ES-I3 (cell line): ENCODE data around the gene NAPA.

Experiments used
- H3K36me3 ChIP-seq: 2 replicates; pipeline ENCODE4 v1.6.1; 2013; ENCODE audit warnings: mild to moderate bottlenecking, low read length, control low read depth, moderate library complexity; ENCODE audit not compliant: insufficient read depth
- H3K4me1 ChIP-seq: 2 replicates; pipeline ENCODE4 v1.6.1; 2013; ENCODE audit warnings: mild to moderate bottlenecking, control low read depth, low read length; ENCODE audit not compliant: insufficient read depth
- H3K9ac ChIP-seq: 2 replicates; pipeline ENCODE4 v1.6.1; 2013; ENCODE audit warnings: low read depth, mild to moderate bottlenecking, low read length, moderate library complexity
- H3K9me3 ChIP-seq: 2 replicates; pipeline ENCODE4 v1.6.1; 2013; ENCODE audit warnings: mild to moderate bottlenecking, low read length, moderate library complexity; ENCODE audit not compliant: control insufficient read depth, insufficient read depth

Gene NAPA

GRCh38 chr19:47476438-47476972, 38.4 kb downstream of the NAPA start:
- Histone ChIP-seq H3K9ac (no peak overlapping the region), H3K9me3 (no peaks in the 10 kb centered on the region), H3K4me1 (no peaks in the 10 kb centered on the region; the same call in 1 of the 2 replicates)

GRCh38 chr19:47475465-47475864, 39.4 kb downstream of the NAPA start:
- no peak overlapping the region for H3K9ac ChIP-seq
- H3K4me1 ChIP-seq, result peaks cover under 1% of the 10 kb centered on the region; the same call in 1 of the 2 replicates
- no peaks in the 10 kb centered on the region for H3K9me3 ChIP-seq
- H3K36me3 ChIP-seq, result no peaks in the 10 kb centered on the region; the same call in 1 of the 2 replicates

More at GRCh38 chr19:47476438-47476972, 38.4 kb downstream of the NAPA start:
- no peaks in the 10 kb centered on the region; the same call in 1 of the 2 replicates for H3K36me3 ChIP-seq

GRCh38 chr19:47473336-47473735, 41.5 kb downstream of the NAPA start:
- Histone ChIP-seq H3K9me3 (no peaks in the 10 kb centered on the region), H3K36me3 (no peaks in the 10 kb centered on the region; the same call in 1 of the 2 replicates), H3K9ac (no peak overlapping the region)

GRCh38 chr19:47471733-47472457, 43.0 kb downstream of the NAPA start, which contains the start of gene SLC8A2:
Gene SLC8A2, minus strand, starts transcription at chr19:47471893. Its CDS starts 5,490 bp downstream, at chr19:47466403.
- peak within 1 kb of the TSS; percentile 81; the same call in 1 of the 2 replicates for H3K9ac ChIP-seq

More at GRCh38 chr19:47473336-47473735, 41.5 kb downstream of the NAPA start:
- H3K4me1 ChIP-seq, result peaks cover 12% of the 10 kb centered on the region; the same call in 1 of the 2 replicates

GRCh38 chr19:47471381-47471732, 43.5 kb downstream of the NAPA start:
- no peaks in the 10 kb centered on the region; the same call in 1 of the 2 replicates for H3K36me3 ChIP-seq
- no peaks in the 10 kb centered on the region for H3K9me3 ChIP-seq

More at GRCh38 chr19:47471733-47472457, 43.0 kb downstream of the NAPA start, which contains the start of gene SLC8A2:
- peaks cover 12% of the 10 kb centered on the region; the same call in 1 of the 2 replicates for H3K4me1 ChIP-seq
- no peaks in the 10 kb centered on the region for H3K9me3 ChIP-seq
- no peaks in the 10 kb centered on the region; the same call in 1 of the 2 replicates for H3K36me3 ChIP-seq

GRCh38 chr19:47470447-47471195, 44.2 kb downstream of the NAPA start:
- no peaks in the 10 kb centered on the region; the same call in 1 of the 2 replicates for H3K36me3 ChIP-seq
- H3K4me1 ChIP-seq, result peaks cover 12% of the 10 kb centered on the region; the same call in 1 of the 2 replicates
- H3K9me3 ChIP-seq, result no peaks in the 10 kb centered on the region
- H3K9ac ChIP-seq, result peak overlapping the region; percentile 81; the same call in 1 of the 2 replicates

More at GRCh38 chr19:47471381-47471732, 43.5 kb downstream of the NAPA start:
- H3K4me1 ChIP-seq, result peaks cover 12% of the 10 kb centered on the region; the same call in 1 of the 2 replicates
- peak overlapping the region; percentile 81; the same call in 1 of the 2 replicates for H3K9ac ChIP-seq

GRCh38 chr19:47469719-47470118, 45.1 kb downstream of the NAPA start:
- Histone ChIP-seq H3K4me1 (peaks cover 17% of the 10 kb centered on the region), H3K36me3 (no peaks in the 10 kb centered on the region), H3K9ac (no peak overlapping the region; the same call in 1 of the 2 replicates), H3K9me3 (no peaks in the 10 kb centered on the region)

GRCh38 chr19:47469363-47469700, 45.5 kb downstream of the NAPA start:
- no peaks in the 10 kb centered on the region for H3K36me3 ChIP-seq
- H3K9me3 ChIP-seq, result no peaks in the 10 kb centered on the region
- peaks cover 21% of the 10 kb centered on the region for H3K4me1 ChIP-seq
- H3K9ac ChIP-seq, result no peak overlapping the region

- H3K36me3 ChIP-seq, result no peaks in the 10 kb centered on the region
Measured at GRCh38 chr19:47467914-47468313, 46.9 kb downstream of the NAPA start.

GRCh38 chr19:47465957-47466356, 48.9 kb downstream of the NAPA start:
- H3K9me3 ChIP-seq, result no peaks in the 10 kb centered on the region
- peaks cover 22% of the 10 kb centered on the region for H3K4me1 ChIP-seq
- no peak overlapping the region for H3K9ac ChIP-seq
- no peaks in the 10 kb centered on the region for H3K36me3 ChIP-seq

More at GRCh38 chr19:47467914-47468313, 46.9 kb downstream of the NAPA start:
- Histone ChIP-seq H3K4me1 (peaks cover 22% of the 10 kb centered on the region), H3K9me3 (no peaks in the 10 kb centered on the region), H3K9ac (no peak overlapping the region)

- no peak overlapping the region for H3K9ac ChIP-seq
- peaks cover 15% of the 10 kb centered on the region for H3K4me1 ChIP-seq
- H3K36me3 ChIP-seq, result no peaks in the 10 kb centered on the region
- H3K9me3 ChIP-seq, result no peaks in the 10 kb centered on the region
Measured at GRCh38 chr19:47464675-47465419, 50.0 kb downstream of the NAPA start.

- peaks cover 14% of the 10 kb centered on the region for H3K4me1 ChIP-seq
- no peaks in the 10 kb centered on the region for H3K9me3 ChIP-seq
- no peaks in the 10 kb centered on the region for H3K36me3 ChIP-seq
- H3K9ac ChIP-seq, result no peak overlapping the region
Measured at GRCh38 chr19:47461876-47462275, 53.0 kb downstream of the NAPA start.

- Histone ChIP-seq H3K9me3 (no peaks in the 10 kb centered on the region), H3K36me3 (no peaks in the 10 kb centered on the region), H3K9ac (no peak overlapping the region), H3K4me1 (peaks cover 7% of the 10 kb centered on the region; the same call in 1 of the 2 replicates)
Measured at GRCh38 chr19:47459477-47459876, 55.4 kb downstream of the NAPA start.
